Measurements from ENCODE around the gene TRAF3.

The TRAF3 gene

GRCh38 chr14:102900631-102901571 lies 123.7 kb downstream of the TRAF3 start:
- no peak for DNase-seq (ENCODE audit: low read depth)
- no peak overlapping the region for H3K4me3 ChIP-seq (ENCODE audit: low read depth, low read length)
- no peak for TF ChIP-seq CTCF (IDR thresholded peaks at IDR 0.05; ENCODE audit: control insufficient read depth, extremely low read depth, insufficient read depth)

DNA sequence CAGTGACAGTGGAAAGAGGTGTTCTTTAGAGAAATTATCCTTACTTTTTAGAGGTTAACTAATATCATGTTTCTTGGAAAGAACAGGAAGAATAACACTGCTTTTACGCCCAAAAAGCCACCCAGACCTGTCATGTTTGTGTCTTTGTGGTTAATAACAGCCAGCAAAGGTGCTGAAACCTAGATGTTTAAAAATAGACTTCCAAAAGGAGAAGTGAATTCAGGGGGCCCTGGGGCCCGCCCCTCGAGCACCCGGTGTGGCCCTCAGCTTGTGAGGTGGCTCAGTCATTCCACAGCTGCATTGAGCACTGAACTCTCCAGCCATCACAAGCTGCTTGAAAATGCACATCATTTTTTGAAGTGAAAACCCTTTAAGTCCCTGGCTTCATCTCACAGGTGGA lies 124.4 kb downstream of the TRAF3 start:
- no peak overlapping the region for H3K4me3 ChIP-seq (ENCODE audit: low read depth, low read length)
- DNase-seq (ENCODE audit: low read depth): no peak
- no peak for TF ChIP-seq CTCF (IDR thresholded peaks at IDR 0.05; ENCODE audit: control insufficient read depth, extremely low read depth, insufficient read depth)

- no peak for DNase-seq (ENCODE audit: low read depth)
- H3K4me3 ChIP-seq (ENCODE audit: low read depth, low read length): no peak overlapping the region
- TF ChIP-seq CTCF (IDR thresholded peaks at IDR 0.05; ENCODE audit: control insufficient read depth, extremely low read depth, insufficient read depth): no peak
Observed at GRCh38 chr14:102902086-102902485, 124.8 kb downstream of the TRAF3 start.

GRCh38 chr14:102902523-102903247 lies 125.4 kb downstream of the TRAF3 start:
- TF ChIP-seq CTCF (IDR thresholded peaks at IDR 0.05; ENCODE audit: control insufficient read depth, extremely low read depth, insufficient read depth): no peak

DNA sequence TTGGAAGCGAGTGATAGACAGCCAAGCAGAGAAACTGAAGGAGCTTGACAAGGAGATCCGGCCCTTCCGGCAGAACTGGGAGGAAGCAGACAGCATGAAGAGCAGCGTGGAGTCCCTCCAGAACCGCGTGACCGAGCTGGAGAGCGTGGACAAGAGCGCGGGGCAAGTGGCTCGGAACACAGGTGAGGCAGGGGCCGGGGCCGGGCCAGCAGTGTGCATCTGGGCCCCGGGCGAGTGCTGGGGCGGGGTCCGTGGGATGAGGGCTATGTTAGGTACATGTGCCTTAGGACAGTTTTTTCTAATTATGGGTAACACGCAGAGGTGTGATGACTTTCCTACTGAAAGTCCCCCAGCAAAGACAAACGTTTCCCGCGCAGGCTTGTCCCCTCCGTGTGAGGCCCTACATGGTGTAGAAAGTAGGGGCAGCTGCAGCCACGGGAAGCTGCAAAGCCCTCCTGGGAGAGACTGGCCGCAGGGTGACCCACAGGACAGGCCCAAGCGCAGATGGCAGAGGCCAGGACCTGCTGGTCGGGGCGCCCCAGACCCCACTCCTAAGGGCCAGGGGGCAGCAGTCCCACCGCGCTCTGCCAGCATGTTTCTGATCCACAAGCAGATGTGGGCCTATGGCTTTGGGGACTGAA lies 126.1 kb downstream of the TRAF3 start:
- no peak for TF ChIP-seq CTCF (IDR thresholded peaks at IDR 0.05; ENCODE audit: control insufficient read depth, extremely low read depth, insufficient read depth)
- H3K4me3 ChIP-seq (ENCODE audit: low read depth, low read length): no peak overlapping the region
- DNase-seq (ENCODE audit: low read depth): no peak

More at GRCh38 chr14:102902523-102903247, 125.4 kb downstream of the TRAF3 start:
- no peak for DNase-seq (ENCODE audit: low read depth)
- H3K4me3 ChIP-seq (ENCODE audit: low read depth, low read length): no peak overlapping the region

GRCh38 chr14:102903889-102904512 lies 126.8 kb downstream of the TRAF3 start:
- no peak for TF ChIP-seq CTCF (IDR thresholded peaks at IDR 0.05; ENCODE audit: control insufficient read depth, extremely low read depth, insufficient read depth)
- DNase-seq (ENCODE audit: low read depth): no peak
- H3K4me3 ChIP-seq (ENCODE audit: low read depth, low read length): no peak overlapping the region
